Astrocyte (in vitro differentiated cells and primary cell): ENCODE results near the gene LBX1.

Experiments
- CTCF ChIP-seq: IDR thresholded peaks from 2 replicates; pipeline ENCODE4 v1.5.1; 2011; ENCODE audit warnings: low read depth, mild to moderate bottlenecking, inconsistent platforms, low read length, moderate library complexity; ENCODE audit not compliant: insufficient read depth
- EZH2 ChIP-seq: IDR thresholded peaks from 2 replicates; pipeline ENCODE4 v1.6.1; 2012; ENCODE audit warnings: mild to moderate bottlenecking, low read length, inconsistent platforms; ENCODE audit not compliant: insufficient read depth

DNA sequence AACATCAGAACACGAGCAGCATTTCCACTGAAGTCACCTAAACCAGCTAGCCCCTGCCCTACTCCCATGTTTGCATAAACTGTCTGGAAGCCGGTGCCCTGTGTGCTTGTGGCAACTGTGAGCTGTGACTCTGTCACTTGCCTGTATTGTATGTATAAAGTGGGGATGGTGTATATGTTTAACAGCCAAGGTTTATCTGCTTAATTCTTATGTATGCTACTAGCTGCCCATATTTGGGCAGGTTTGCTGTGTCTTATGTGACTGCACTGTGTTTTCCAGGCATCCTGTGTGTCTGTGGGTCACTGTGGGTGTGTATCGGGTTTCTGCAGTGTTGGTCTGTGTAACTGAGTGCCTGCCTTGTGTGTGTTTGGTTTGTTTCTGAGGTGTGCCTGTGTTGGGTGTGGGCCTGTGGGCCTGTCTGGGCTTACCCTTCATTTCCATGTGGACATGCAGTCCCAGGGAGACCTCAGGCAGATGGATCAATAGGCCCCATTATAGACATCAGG, 9.3 kb downstream of the LBX1 start:
- TF ChIP-seq CTCF (no peak), EZH2 (peak; percentile 55)
